Amniotic epithelial cell (primary cell): ENCODE results near the gene C1orf53.
"Not testable (repeated sequence)": the region's sequence is repeated elsewhere in the genome, so short reads cannot be mapped to it uniquely, and the experiment has no call there.

Source experiments
- DNase-seq: peaks from one replicate; pipeline ENCODE4 v3.0.0-alpha.2; 2010; ENCODE audit warnings: low read depth

C1orf53 gene

GRCh38 chr1:197921235-197922069, 19.0 kb downstream of the C1orf53 start:
- no peak for DNase-seq

- no peak for DNase-seq
Observed at GRCh38 chr1:197922070-197922390, 19.6 kb downstream of the C1orf53 start.

- DNase-seq, result no peak
Observed at GRCh38 chr1:197923038-197923437, 20.6 kb downstream of the C1orf53 start.

- peak; percentile 43 for DNase-seq
Observed at GRCh38 chr1:197924516-197925123, 22.2 kb downstream of the C1orf53 start.

- DNase-seq, result no peak
Observed at GRCh38 chr1:197927908-197928665, 25.7 kb downstream of the C1orf53 start.

- DNase-seq, result no peak
Observed at GRCh38 chr1:197928849-197929336, 26.5 kb downstream of the C1orf53 start.

GRCh38 chr1:197933016-197933415, 30.6 kb downstream of the C1orf53 start:
- DNase-seq, result no peak

- no peak for DNase-seq
Observed at GRCh38 chr1:197933647-197934046, 31.2 kb downstream of the C1orf53 start.

GRCh38 chr1:197937381-197937780, 35.0 kb downstream of the C1orf53 start:
- DNase-seq, result no peak

GRCh38 chr1:197937892-197938291, 35.5 kb downstream of the C1orf53 start:
- DNase-seq, result no peak

GRCh38 chr1:197939159-197939980, 36.9 kb downstream of the C1orf53 start:
- DNase-seq, result peak; percentile 52

- no peak for DNase-seq
Observed at GRCh38 chr1:197942042-197942441, 39.6 kb downstream of the C1orf53 start.

- DNase-seq, result peak; percentile 53
Observed at GRCh38 chr1:197944485-197944884, 42.1 kb downstream of the C1orf53 start.

GRCh38 chr1:197948926-197949899, 46.8 kb downstream of the C1orf53 start:
- no peak for DNase-seq

GRCh38 chr1:197951089-197951488, 48.7 kb downstream of the C1orf53 start:
- DNase-seq, result no peak

- no peak for DNase-seq
Observed at GRCh38 chr1:197951617-197952175, 49.3 kb downstream of the C1orf53 start.

- DNase-seq, result not testable (repeated sequence)
Observed at GRCh38 chr1:197953472-197953871, 51.0 kb downstream of the C1orf53 start.

- peak; percentile 2 for DNase-seq
Observed at GRCh38 chr1:197954718-197955418, 52.4 kb downstream of the C1orf53 start.

- peak; percentile 48 for DNase-seq
Observed at GRCh38 chr1:197955486-197956394, 53.3 kb downstream of the C1orf53 start.
